GM12878 (cell line): ENCODE data around the gene U2AF2. TPM values are rescaled to one million over a fixed set of nuclear protein-coding genes. Genes with fewer than 3 reads are reported as not detected.

Source experiments
- ATAC-seq: fragments of 200-7000 bp; cut with Tn5 transposase; 3 replicates; pipeline ENCODE4 v1.9.1; 2020; ENCODE audit warnings: mild to moderate bottlenecking, moderate library complexity
- BruUV-seq: library from RNA; stranded (reverse); fragments of 400-500 nt; replicated peaks from 2 replicates; lab custom pipeline; 2021; lab: Mats Ljungman, UMichigan
- CTCF ChIA-PET: fragments of 300-600 bp; sonication (Branson Sonifier 250); formaldehyde crosslinking; extraction: SDS; loops from one replicate; lab custom pipeline; 2021; ENCODE audit warnings: inconsistent platforms; lab: Yijun Ruan, JAX
- POLR2A ChIA-PET: fragments of 350-600 bp; formaldehyde crosslinking; extraction: SDS; loops from one replicate; lab custom pipeline; 2021; ENCODE audit warnings: inconsistent platforms; lab: Charles Lee
- RAD21 ChIA-PET: fragments of 300-600 bp; sonication (Branson Sonifier 250); formaldehyde crosslinking; loops from one replicate; lab custom pipeline; 2023; ENCODE audit warnings: antibody characterized with exemption; ENCODE audit not compliant: unreplicated experiment; lab: Charles Lee
- SMC1A ChIA-PET: fragments of 300-600 bp; sonication (Branson Sonifier 250); formaldehyde crosslinking; loops from one replicate; lab custom pipeline; 2023; ENCODE audit not compliant: unreplicated experiment, uncharacterized antibody; lab: Charles Lee
- DNase-seq: peaks from one replicate; pipeline ENCODE4 v3.0.0-alpha.2; 2011; ENCODE audit warnings: low read depth, low spot score
- FAIRE-seq: peaks from 3 replicates; lab custom pipeline; 2011; peaks lifted over from hg19 to GRCh38; lab: Jason Lieb, UNC
- H2AFZ ChIP-seq: 2 replicates; pipeline ENCODE4 v1.6.0; 2011; ENCODE audit warnings: low read depth, low read length, control low read depth; ENCODE audit not compliant: control insufficient read depth
- H3K27ac ChIP-seq: 2 replicates; pipeline ENCODE4 v1.5.1; 2011; ENCODE audit warnings: control low read depth; ENCODE audit not compliant: control insufficient read depth, insufficient read depth
- H3K27me3 ChIP-seq, 2 experiments: replicated peaks in 1 of 2; 2 replicates each; pipeline versions ENCODE4 v1.6.0 to v1.6.1; 2011; ENCODE audit warnings: low read length in 1 of 2; ENCODE audit not compliant: control insufficient read depth in 2 of 2, insufficient read depth in 2 of 2
- H3K36me3 ChIP-seq, 2 experiments: 2 replicates each; pipeline ENCODE4 v1.5.1; 2011; ENCODE audit warnings: low read length in 1 of 2; ENCODE audit not compliant: control insufficient read depth in 2 of 2, insufficient read depth in 2 of 2
- H3K4me1 ChIP-seq: 2 replicates; pipeline ENCODE4 v1.6.1; 2011; ENCODE audit warnings: mild to moderate bottlenecking, low read length, moderate library complexity, mixed read lengths; ENCODE audit not compliant: control insufficient read depth, insufficient read depth
- H3K4me2 ChIP-seq: 2 replicates; pipeline ENCODE4 v1.6.0; 2011; ENCODE audit warnings: control low read depth; ENCODE audit not compliant: control insufficient read depth, insufficient read depth
- H3K4me3 ChIP-seq: fragments of 200-600 bp; sonication (generic); 2 replicates; pipeline ENCODE4 v1.5.1; 2016
- H3K79me2 ChIP-seq: 2 replicates; pipeline ENCODE4 v1.6.0; 2011; ENCODE audit warnings: low read length; ENCODE audit not compliant: control insufficient read depth, insufficient read depth
- H3K9ac ChIP-seq: 2 replicates; pipeline ENCODE4 v1.8.0; 2011; ENCODE audit warnings: low read length, control low read depth, mixed read lengths; ENCODE audit not compliant: control insufficient read depth, insufficient read depth
- H3K9me3 ChIP-seq: replicated peaks from 3 replicates; pipeline ENCODE4 v1.5.1; 2011; ENCODE audit warnings: mild to moderate bottlenecking, low read length; ENCODE audit not compliant: control insufficient read depth, insufficient read depth
- H4K20me1 ChIP-seq: 2 replicates; pipeline ENCODE4 v1.6.0; 2011; ENCODE audit not compliant: control insufficient read depth, insufficient read depth
- IKZF2 ChIP-seq, 2 experiments: fragments of 450-650 bp; IDR thresholded peaks; 2 replicates each; pipeline ENCODE4 v1.6.1; 2017; ENCODE audit warnings: mild to moderate bottlenecking in 2 of 2, moderate library complexity in 2 of 2
- IRF4 ChIP-seq: IDR thresholded peaks from 2 replicates; pipeline ENCODE4 v1.6.1; 2011; ENCODE audit warnings: low read depth, low read length
- KLF5 ChIP-seq: fragments of 450-650 bp; IDR thresholded peaks from 2 replicates; pipeline ENCODE4 v1.6.1; 2014; ENCODE audit warnings: mild to moderate bottlenecking; ENCODE audit not compliant: partially characterized antibody
- MEF2B ChIP-seq: fragments of 450-650 bp; IDR thresholded peaks from 2 replicates; pipeline ENCODE4 v1.6.1; 2018; ENCODE audit warnings: mild to moderate bottlenecking, moderate library complexity; ENCODE audit not compliant: partially characterized antibody, poor library complexity, severe bottlenecking
- SPI1 ChIP-seq: IDR thresholded peaks from 2 replicates; pipeline ENCODE4 v1.6.1; 2011; ENCODE audit warnings: low read depth, mild to moderate bottlenecking, low read length, moderate library complexity, borderline replicate concordance; ENCODE audit not compliant: insufficient read depth
- YBX1 ChIP-seq: fragments of 450-650 bp; IDR thresholded peaks from 2 replicates; pipeline ENCODE4 v1.6.1; 2016; ENCODE audit warnings: antibody characterized with exemption
- ZBTB40 ChIP-seq: fragments of 450-650 bp; IDR thresholded peaks from 2 replicates; pipeline ENCODE4 v1.6.1; 2016; ENCODE audit warnings: mild to moderate bottlenecking, moderate library complexity, borderline replicate concordance
- ZNF24 ChIP-seq: fragments of 450-650 bp; IDR thresholded peaks from 2 replicates; pipeline ENCODE4 v1.6.1; 2017; ENCODE audit warnings: antibody characterized with exemption, mild to moderate bottlenecking
- WGBS: methylation state at CpG from one replicate; pipeline ENCODE4 v1.1.6; 2016; ENCODE audit warnings: low lambda C conversion rate; ENCODE audit not compliant: insufficient replicate concordance, insufficient coverage; ENCODE audit errors: missing lambda C conversion rate; 5-methylcytosine and 5-hydroxymethylcytosine counted together
- in situ Hi-C: fragments of 300-500 bp; cut with MboI; formaldehyde crosslinking; loops from 9 replicates; pipeline ENCODE4 v1.14.3; 2018; ENCODE audit warnings: mixed read lengths
- intact Hi-C: fragments of 100-400 bp; cut with micrococcal nuclease; formaldehyde crosslinking; loops from one replicate; pipeline ENCODE4 v1.14.2; 2022; ENCODE audit not compliant: unreplicated experiment
- polyA plus RNA-seq, 11 experiments: library from polyadenylated mRNA; depleted of rRNA in 4 of 11; unstranded in 6 of 11; stranded (reverse) in 5 of 11; fragments of >200 nt; fragmentation: Nextera tagmentation in 4 of 11; fragmentation: Illumina TruSeq in 1 of 11; extraction: Ambion mirVana in 4 of 11; extraction: Trizol in 1 of 11; gene quantifications; 1 replicate in 1 of 11; 2 replicates in 10 of 11; pipeline versions ENCODE4 v1.2.1 to v1.2.3, GENCODE V29; 2011 to 2016; ENCODE audit warnings: inconsistent platforms in 2 of 11, missing spikeins in 2 of 11, low read depth in 1 of 11
- total RNA-seq, 4 experiments: library from RNA; depleted of rRNA in 3 of 4; stranded (reverse); fragments of >200 nt in 3 of 4; fragmentation: Illumina TruSeq in 1 of 4; extraction: Trizol in 1 of 4; gene quantifications; 2 replicates each; pipeline versions ENCODE4 v1.2.1 to v1.2.3, GENCODE V29; 2013 to 2021

Gene U2AF2
- total and polyA plus RNA-seq, 10 of the 15 experiments (the other 5 are each of a cell fraction or from before 2014, with no cell fraction given): 3.0 to 338 (median 130) TPM

- BruUV-seq: no TSS peak
- H3K9me3 ChIP-seq: no peaks in the 10 kb centered on the region
- WGBS: 21% methylated on average over 6 of the region's 6 CpGs
- in situ Hi-C loops (loop anchor here (5.0 kb wide), 1 partner anchor 130 kb away; no protein-coding TSS in a partner anchor), intact Hi-C loops (loop anchor here (1.0 to 5.0 kb wide), 4 partner anchors 23 to 655 kb away; partner anchors contain the start of genes U2AF2, ZNF580 and ZNF581)
- FAIRE-seq (no peak), DNase-seq (no peak), ATAC-seq (peak; percentile 5; the same call in 2 of the 3 replicates)
- CTCF ChIA-PET: interaction anchor here (1.4 to 3.3 kb wide), 3 partner anchors 23 to 132 kb away, joined by 5 to 14 read pairs (median 5); partner anchors contain the start of gene U2AF2
- H3K79me2 ChIP-seq: peaks cover 65% of the 10 kb centered on the region
- H3K4me1 ChIP-seq: peaks cover 29% of the 10 kb centered on the region
- peaks cover 15 to 20% of the 10 kb centered on the region in 2 experiments for H3K36me3 ChIP-seq
- H3K4me2 ChIP-seq: peak overlapping the region; percentile 100
- peak overlapping the region; percentile 97 for H3K9ac ChIP-seq
- SMC1A ChIA-PET: interaction anchor here (1.2 to 3.0 kb wide), 2 partner anchors 21 to 30 kb away, joined by 3 to 11 read pairs; no protein-coding TSS in a partner anchor
- TF ChIP-seq MEF2B (peak; percentile 51), IRF4 (no peak), YBX1 (peak; percentile 5; the same call in 1 of the 2 replicates), SPI1 (no peak), KLF5 (no peak), ZNF24 (no peak), ZBTB40 (no peak), IKZF2 (IDR thresholded peaks at IDR 0.05) (no peak)
- peak overlapping the region; percentile 92 for H3K4me3 ChIP-seq
- H2AFZ ChIP-seq: peak overlapping the region; percentile 50; the same call in 1 of the 2 replicates
- no peaks in the 10 kb centered on the region for H3K27me3 ChIP-seq
- peaks cover 4% of the 10 kb centered on the region; the same call in 1 of the 2 replicates for H4K20me1 ChIP-seq
- RAD21 ChIA-PET: interaction anchor here (1.0 to 2.0 kb wide), 2 partner anchors 23 to 45 kb away, joined by 4 to 6 read pairs; partner anchors contain the start of gene U2AF2
- H3K27ac ChIP-seq: peak overlapping the region; percentile 94
- POLR2A ChIA-PET: interaction anchor here (1.2 to 1.8 kb wide), 2 partner anchors 21 to 79 kb away, joined by 3 to 7 read pairs; no protein-coding TSS in a partner anchor
Measured at GRCh38 chr19:55677572-55678028, 22.8 kb downstream of the U2AF2 start.
